GM18508 (cell line): Measurements from ENCODE around the gene KLK3.
A peak's percentile ranks its signal among the peaks of the same experiment; 100 is the strongest.
"Not testable (repeated sequence)": the region's sequence is repeated elsewhere in the genome, so short reads cannot be mapped to it uniquely, and the experiment has no call there.

ENCODE experiments used
- ATAC-seq: cut with Tn5 transposase; IDR thresholded peaks from one replicate; pipeline ENCODE4 v1.9.1; 2021; ENCODE audit warnings: moderate number of reproducible peaks; ENCODE audit not compliant: insufficient read depth, unreplicated experiment

The KLK3 gene

DNA sequence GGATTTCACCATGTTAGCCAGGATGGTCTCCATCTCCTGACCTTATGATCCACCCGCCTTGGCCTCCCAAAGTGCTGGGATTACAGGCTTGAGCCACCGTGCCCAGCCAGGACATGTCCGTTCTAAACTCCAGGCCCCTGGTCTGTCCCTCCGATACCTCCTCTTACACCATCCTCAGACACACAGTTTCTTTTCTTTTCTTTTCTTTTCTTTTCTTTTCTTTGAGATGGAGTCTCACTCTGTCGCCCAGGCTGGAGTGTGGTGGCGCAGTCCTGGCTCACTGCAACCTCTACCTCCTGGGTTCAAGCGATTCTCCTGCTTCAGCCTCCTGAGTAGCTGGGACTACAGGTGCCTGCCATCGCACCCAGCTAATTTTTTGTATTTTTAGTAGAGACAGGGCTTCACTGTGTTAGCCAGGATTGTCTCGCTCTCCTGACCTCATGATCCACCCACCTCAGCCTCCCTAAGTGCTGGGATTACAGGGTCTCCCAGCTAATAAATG lies 41.4 kb downstream of the KLK3 start:
- not testable (repeated sequence) for ATAC-seq

DNA sequence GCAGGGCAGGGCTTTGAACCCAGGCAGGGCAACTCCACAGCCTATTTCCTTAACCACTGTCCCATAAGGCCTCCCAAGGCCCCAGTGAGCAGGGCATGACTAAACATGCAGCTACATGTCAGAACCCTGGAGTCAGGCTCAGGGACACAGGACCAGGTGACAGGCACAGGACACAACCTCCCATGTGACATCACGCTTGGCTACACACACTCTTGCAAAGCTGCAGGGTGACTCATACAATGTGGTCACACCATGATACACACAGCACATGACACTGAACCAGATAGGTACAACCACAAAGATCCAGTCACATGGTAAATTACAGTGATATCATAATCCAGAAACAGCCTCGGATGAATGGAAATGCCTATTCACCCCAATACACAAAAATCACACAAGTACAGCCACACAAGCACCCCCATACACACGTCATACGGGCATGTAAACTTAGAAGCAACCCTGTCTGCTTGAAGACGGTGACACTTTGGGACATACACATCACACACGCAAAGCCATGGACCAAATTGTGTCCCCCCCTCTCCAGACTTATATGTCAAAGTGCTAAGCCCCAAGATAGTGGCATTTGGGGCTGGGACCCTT lies 42.0 kb downstream of the KLK3 start:
- peak; percentile 66 for ATAC-seq

DNA sequence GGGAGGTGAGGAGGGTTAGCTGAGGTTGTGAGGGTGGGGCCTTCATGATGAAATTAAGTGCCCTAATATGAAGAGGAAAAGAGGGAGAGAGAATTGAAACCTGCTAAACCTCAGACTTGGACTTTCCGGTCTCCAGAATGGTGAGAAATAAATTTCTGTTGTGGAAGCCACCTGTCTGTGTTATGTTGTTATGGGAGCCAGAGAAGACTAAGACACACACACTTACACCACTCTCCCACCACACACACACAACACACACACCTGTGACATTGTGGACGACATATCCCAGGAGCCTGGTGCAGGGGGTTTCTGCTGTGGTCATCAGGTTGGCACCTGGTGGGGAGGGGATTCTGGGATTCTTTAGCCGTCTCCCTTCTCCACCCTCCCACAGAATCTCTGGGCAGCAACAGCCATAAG lies 42.5 kb downstream of the KLK3 start:
- peak; percentile 13 for ATAC-seq

DNA sequence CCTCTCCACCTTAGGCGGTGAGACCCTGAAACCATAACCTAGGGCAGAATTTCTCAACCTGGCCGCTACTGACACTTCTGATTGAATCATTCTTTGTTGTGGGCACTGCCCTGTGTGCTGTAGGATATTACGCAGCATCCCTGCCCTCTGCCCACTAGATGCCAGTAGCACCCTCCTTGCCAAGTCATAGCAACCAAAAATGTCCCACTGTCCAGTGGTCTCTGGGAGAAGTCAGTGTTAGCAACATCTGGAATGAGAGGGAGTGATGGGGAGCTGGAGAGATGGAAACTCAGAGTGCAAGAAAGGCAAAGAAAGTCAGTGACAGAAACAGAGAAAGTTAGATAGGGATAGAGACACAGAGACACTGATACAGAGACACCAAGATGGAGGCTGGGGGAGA lies 42.9 kb downstream of the KLK3 start:
- ATAC-seq = no peak

DNA sequence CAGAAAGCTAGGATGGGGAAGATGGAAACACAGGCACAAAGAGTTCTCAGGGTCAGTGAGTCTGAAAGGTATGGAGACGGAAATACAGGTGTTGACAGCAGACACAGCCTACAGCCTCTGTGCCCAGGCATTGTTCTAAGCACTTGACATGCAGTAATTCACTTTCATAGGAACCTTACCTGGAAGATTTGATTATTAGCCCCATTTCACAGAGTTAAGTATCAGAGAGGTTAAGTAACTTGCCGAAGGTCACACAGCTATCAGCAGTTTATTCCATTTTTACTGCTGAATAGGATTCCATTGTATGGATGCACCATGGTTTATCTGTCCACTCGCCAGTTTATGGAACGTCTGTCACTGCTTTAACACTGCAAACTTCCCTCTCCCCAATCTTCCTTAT lies 43.3 kb downstream of the KLK3 start:
- ATAC-seq = no peak

DNA sequence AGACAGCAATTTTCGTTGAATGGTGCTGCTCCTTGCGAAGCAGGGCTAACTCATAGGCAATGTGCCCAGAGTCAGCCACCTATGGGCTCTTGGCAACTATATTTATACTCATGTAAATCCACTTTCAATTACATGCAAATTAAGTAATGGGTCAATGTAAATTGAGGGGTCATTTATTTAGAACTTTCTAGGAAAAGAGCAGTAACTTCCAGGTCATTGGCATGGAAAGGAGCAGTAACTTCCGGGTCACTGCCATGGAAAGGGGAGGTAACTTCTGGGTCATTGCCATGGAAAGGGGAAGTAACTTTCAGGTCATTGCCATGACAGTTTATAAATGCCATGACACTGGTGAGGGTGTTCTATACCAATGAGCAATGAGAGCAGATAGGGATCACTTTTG lies 44.9 kb downstream of the KLK3 start:
- ATAC-seq = no peak

DNA sequence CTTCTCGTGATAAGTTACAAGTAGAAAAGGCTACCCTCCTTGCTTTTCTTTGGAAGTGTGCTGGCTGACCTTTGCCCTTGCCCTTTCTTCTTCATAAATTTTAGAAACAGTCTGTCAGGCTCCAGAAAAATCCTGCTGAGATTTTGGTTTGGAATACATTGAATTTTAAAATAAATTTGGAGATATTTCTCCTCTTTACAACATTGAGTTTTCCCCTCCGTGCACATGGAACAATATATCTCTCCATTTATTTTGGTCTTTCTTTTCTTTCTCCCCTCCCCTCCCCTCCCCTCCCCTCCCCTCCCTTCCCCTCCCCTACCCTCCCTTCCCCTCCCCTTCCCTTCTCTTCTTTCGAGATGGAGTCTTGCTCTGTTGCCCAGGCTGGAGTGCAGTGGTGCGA lies 47.9 kb downstream of the KLK3 start:
- ATAC-seq = no peak

DNA sequence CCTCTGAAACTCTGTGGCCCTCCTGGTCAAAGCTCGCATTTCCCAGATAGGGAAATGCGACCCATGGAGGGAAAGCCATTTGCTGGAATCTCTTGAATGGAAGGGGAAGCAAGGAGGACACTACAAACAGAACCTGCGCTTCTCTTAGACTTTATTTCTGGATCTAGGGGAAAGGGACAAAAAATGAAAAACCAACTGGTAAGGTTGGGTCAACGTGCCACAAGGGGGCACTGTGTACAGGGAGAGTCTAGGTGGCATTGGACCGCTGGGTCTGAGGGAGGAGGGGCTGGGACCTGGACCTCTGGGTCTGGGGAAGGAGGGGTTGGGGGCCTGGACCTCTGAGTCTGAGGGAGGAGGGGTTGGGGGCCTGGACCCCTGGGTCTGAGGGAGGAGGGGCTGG lies 51.5 kb downstream of the KLK3 start:
- no peak for ATAC-seq

DNA sequence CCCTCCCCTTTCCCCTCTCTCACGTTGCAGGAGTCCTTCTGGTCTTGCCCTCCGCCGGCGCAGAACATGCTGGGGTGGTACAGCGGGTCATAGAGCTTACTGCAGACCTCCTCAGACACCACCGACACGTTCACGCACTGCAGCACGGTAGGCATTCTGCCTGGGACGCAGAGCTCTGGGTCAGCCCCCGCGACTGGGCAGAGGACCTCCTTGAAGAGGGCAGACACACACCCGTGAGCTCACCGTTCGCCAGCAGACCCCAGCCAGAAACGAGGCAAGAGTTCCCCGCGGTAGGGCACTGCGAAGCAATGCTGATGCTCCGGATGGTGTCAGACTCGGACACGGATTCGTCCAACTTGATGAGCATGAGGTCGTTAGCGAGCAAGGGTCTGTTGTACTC lies 53.6 kb downstream of the KLK3 start:
- ATAC-seq = no peak

DNA sequence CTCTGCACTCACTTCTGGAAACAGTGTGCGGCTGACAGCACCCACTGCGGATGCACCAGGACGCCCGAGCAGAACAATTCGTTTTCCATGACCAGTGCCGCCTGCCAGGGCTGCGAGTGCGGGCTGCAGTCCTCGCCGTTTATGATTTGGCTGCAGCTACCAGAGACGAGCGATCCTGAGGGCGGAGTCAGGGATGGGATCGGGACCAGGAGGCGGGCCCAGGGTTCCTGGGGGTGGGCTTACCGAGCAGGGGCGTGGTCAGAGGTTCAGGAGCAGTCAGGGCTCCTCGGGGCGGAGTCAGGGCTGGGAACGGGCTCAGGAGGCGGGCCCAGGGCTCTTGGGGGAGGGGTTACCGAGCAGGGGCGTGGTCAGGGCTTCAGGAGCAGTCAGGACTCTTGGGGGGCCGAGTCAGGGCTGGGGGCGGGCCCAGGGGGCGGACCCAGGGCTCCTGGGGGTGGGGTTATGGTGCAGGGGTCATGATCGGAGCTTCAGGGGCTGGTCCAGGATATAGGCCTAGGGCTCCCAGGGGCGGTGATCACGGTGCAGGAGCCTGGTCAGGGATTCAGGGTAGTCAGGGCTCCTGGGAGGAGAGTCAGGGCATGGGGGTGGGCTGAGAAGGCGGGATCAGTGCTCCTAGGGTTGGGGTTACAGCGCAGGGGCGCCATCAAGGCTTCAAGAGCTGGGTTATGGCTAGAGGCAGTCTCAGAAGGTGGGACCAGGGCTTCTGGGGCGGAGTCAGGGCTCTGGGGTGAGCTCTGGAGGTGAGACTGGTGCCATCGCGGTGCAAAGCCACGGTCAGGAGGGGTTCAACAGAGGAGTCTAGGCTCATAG lies 54.7 kb downstream of the KLK3 start:
- ATAC-seq = no peak
